Lower lobe of right lung (tissue), 2 donors: Measurements from ENCODE around the gene SMG6. TPM values are rescaled to one million over a fixed set of nuclear protein-coding genes. Genes with fewer than 3 reads are reported as not detected.
A peak's percentile ranks its signal among the peaks of the same experiment; 100 is the strongest.

Experiments used
- ATAC-seq, 2 donors: fragments of 200-7000 bp; cut with Tn5 transposase; one replicate each; pipeline ENCODE4 v1.9.1; 2020 to 2022; ENCODE audit warnings: mild to moderate bottlenecking in 2 of 2, moderate library complexity in 2 of 2
- DNase-seq: peaks from one replicate; pipeline ENCODE4 v3.0.0-alpha.2; 2020
- H3K27ac ChIP-seq: fragments of 200-600 bp; one replicate; pipeline ENCODE4 v1.8.0; 2022
- H3K27me3 ChIP-seq: fragments of 200-600 bp; one replicate; pipeline ENCODE4 v1.8.0; 2022; ENCODE audit warnings: low read depth
- H3K36me3 ChIP-seq: fragments of 200-600 bp; one replicate; pipeline ENCODE4 v1.8.0; 2022; ENCODE audit warnings: mild to moderate bottlenecking
- H3K4me1 ChIP-seq: fragments of 200-600 bp; one replicate; pipeline ENCODE4 v1.8.0; 2022
- H3K4me3 ChIP-seq: fragments of 200-600 bp; one replicate; pipeline ENCODE4 v1.8.0; 2022; ENCODE audit warnings: mild to moderate bottlenecking
- H3K9me3 ChIP-seq: fragments of 200-600 bp; one replicate; pipeline ENCODE4 v1.8.0; 2022
- intact Hi-C: fragments of 100-400 bp; cut with DNase I; formaldehyde crosslinking; loops from one replicate; pipeline ENCODE4 v1.11.0; 2022
- total RNA-seq: library from RNA; stranded (reverse); fragmentation: NEBNext Ultra II Directional; extraction: Animal tissue kit (Norgen Biotek cat#: 25700); gene quantifications from one replicate; pipeline ENCODE4 v1.2.1, GENCODE V29; 2021
- TF ChIP-seq, protein P1 (sequence below): fragments of 200-600 bp; IDR thresholded peaks from one replicate; pipeline ENCODE4 v1.8.0; 2022; ENCODE audit warnings: antibody characterized with exemption, mild to moderate bottlenecking
- donor health status: DM: no; HTN: yes; CAD: no; lungs with severe emphysema.

SMG6 gene
- total RNA-seq, 1 donor from 2014 or later = 33.8 TPM

GRCh38 chr17:2051061-2051932, 252.3 kb downstream of the SMG6 start:
- Histone ChIP-seq H3K27ac (no peak overlapping the region), H3K36me3 (no peaks in the 10 kb centered on the region), H3K4me3 (peak overlapping the region; percentile 61), H3K27me3 (peaks cover 31% of the 10 kb centered on the region), H3K9me3 (no peaks in the 10 kb centered on the region), H3K4me1 (peaks cover 46% of the 10 kb centered on the region)
- TF ChIP-seq, protein P1, sequence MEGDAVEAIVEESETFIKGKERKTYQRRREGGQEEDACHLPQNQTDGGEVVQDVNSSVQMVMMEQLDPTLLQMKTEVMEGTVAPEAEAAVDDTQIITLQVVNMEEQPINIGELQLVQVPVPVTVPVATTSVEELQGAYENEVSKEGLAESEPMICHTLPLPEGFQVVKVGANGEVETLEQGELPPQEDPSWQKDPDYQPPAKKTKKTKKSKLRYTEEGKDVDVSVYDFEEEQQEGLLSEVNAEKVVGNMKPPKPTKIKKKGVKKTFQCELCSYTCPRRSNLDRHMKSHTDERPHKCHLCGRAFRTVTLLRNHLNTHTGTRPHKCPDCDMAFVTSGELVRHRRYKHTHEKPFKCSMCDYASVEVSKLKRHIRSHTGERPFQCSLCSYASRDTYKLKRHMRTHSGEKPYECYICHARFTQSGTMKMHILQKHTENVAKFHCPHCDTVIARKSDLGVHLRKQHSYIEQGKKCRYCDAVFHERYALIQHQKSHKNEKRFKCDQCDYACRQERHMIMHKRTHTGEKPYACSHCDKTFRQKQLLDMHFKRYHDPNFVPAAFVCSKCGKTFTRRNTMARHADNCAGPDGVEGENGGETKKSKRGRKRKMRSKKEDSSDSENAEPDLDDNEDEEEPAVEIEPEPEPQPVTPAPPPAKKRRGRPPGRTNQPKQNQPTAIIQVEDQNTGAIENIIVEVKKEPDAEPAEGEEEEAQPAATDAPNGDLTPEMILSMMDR = no peak
- peak; percentile 2 to 16 for ATAC-seq
- intact Hi-C loops = no loop called here
- no peak for DNase-seq

DNA sequence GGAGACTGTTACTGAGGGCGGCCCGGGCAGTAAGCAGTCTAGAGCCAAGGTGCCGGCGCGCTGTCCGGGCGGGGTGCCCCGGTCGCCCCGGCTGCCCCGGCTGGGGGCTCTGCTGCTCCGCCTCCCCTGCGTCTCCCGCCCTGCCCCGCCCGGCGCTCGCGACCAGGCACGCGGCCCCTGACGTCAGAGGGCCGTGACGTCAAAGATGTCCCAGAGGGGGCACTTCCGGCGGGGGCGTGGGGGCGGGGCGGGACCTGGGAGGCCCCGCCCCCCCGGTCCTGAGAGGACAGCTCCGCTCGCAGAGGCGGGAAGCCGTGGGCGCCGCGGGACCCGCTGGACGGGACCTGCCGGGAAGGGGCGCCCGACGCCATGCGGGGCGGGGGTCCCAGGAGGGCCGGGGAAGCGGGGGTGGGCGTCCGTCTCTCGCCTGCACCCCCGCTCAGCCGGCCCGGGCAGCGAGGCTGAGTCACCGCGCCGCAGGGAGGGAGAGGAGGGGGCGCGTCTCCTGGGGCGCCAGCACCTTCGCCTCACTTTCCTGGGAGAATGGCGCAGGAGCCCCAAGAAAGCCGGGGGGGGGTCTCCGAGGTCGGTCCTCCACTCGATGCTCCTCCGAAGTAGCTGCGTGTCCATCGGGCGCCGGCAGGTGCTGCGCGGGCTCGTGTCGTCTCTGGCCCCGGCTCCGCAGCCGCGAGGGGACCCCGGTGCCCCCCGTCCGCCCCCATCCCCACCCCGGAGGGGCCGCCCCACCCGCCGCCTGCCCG, 253.1 kb downstream of the SMG6 start:
- H3K4me3 ChIP-seq = peak overlapping the region; percentile 61
- ATAC-seq (peak; percentile 64 to 66), DNase-seq (peak; percentile 78)
- no peaks in the 10 kb centered on the region for H3K9me3 ChIP-seq
- H3K4me1 ChIP-seq = peaks cover 43% of the 10 kb centered on the region
- intact Hi-C loops = no loop called here
- no peaks in the 10 kb centered on the region for H3K36me3 ChIP-seq
- TF ChIP-seq, protein P1 = no peak
- no peak overlapping the region for H3K27ac ChIP-seq
- H3K27me3 ChIP-seq = peaks cover 31% of the 10 kb centered on the region

- Histone ChIP-seq H3K4me1 (peaks cover 34% of the 10 kb centered on the region), H3K4me3 (peak overlapping the region; percentile 85), H3K27ac (peak overlapping the region; percentile 77), H3K9me3 (no peaks in the 10 kb centered on the region), H3K36me3 (no peaks in the 10 kb centered on the region), H3K27me3 (peaks cover 29% of the 10 kb centered on the region)
- peak; percentile 64 to 74 for ATAC-seq
- DNase-seq = peak; percentile 92
- intact Hi-C loops = no loop called here
- TF ChIP-seq, protein P1 = no peak
These were observed 254.0 kb downstream of the SMG6 start for GRCh38 chr17:2049333-2050299.

- H3K36me3 ChIP-seq = peaks cover 7% of the 10 kb centered on the region
- H3K9me3 ChIP-seq = no peaks in the 10 kb centered on the region
- H3K4me1 ChIP-seq = peaks cover 30% of the 10 kb centered on the region
- TF ChIP-seq, protein P1 = no peak
- intact Hi-C loops = no loop called here
- no peak overlapping the region for H3K27ac ChIP-seq
- DNase-seq = no peak
- peaks cover 21% of the 10 kb centered on the region for H3K27me3 ChIP-seq
- peak overlapping the region; percentile 85 for H3K4me3 ChIP-seq
- no peak for ATAC-seq
These were observed 254.8 kb downstream of the SMG6 start for GRCh38 chr17:2048805-2049204.

DNA sequence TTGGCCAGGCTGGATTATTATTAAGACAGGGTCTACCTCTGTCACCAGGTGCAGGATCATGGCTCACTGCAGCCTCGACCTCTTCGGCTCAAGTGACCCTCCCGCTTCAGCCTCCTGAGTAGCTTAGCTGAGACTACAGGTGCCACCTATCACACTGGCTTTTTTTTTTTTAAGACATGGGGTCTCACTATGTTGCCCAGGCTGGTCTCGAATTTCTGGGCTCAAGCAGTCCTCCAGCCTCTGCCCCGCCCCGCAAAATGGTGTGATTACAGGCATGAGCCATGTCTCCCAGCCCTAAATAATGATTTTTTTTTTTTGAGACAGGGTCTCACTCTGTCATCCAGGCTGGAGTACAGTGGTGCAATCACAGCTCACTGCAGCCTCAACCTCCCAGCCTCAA, 256.0 kb downstream of the SMG6 start:
- no peak for DNase-seq
- H3K36me3 ChIP-seq = peaks cover 19% of the 10 kb centered on the region
- intact Hi-C loops = no loop called here
- no peaks in the 10 kb centered on the region for H3K9me3 ChIP-seq
- TF ChIP-seq, protein P1 = no peak
- H3K4me3 ChIP-seq = no peak overlapping the region
- H3K27me3 ChIP-seq = peaks cover 14% of the 10 kb centered on the region
- peaks cover 35% of the 10 kb centered on the region for H3K4me1 ChIP-seq
- ATAC-seq = no peak
- no peak overlapping the region for H3K27ac ChIP-seq
